Lung (tissue), 12 donors: ENCODE results near the gene MYO1A. TPM values are rescaled to one million over a fixed set of nuclear protein-coding genes. Genes with fewer than 3 reads are reported as not detected.

Experiments
- ATAC-seq: fragments of 200-7000 bp; cut with Tn5 transposase; one replicate; pipeline ENCODE4 v1.9.1; 2020; ENCODE audit warnings: moderate number of reproducible peaks; ENCODE audit not compliant: insufficient read depth, low FRiP score
- DNase-seq, 3 donors: peaks; one replicate each; pipeline ENCODE4 v3.0.0-alpha.2; 2013 to 2017
- H3K27ac ChIP-seq, 2 donors: one replicate each; pipeline ENCODE4 v1.5.1; 2013; ENCODE audit warnings: mild to moderate bottlenecking in 2 of 2, moderate library complexity in 2 of 2, control low read depth in 1 of 2, inconsistent platforms in 1 of 2, low read depth in 1 of 2, low read length in 1 of 2
- H3K27me3 ChIP-seq, 3 donors: one replicate each; pipeline ENCODE4 v1.5.1; 2013; ENCODE audit warnings: low read length in 2 of 3; ENCODE audit not compliant: control insufficient read depth in 3 of 3, insufficient read depth in 3 of 3
- H3K36me3 ChIP-seq, 4 donors: one replicate each; pipeline ENCODE4 v1.5.1; 2013; ENCODE audit warnings: low read length in 4 of 4, mild to moderate bottlenecking in 1 of 4, moderate library complexity in 1 of 4; ENCODE audit not compliant: control insufficient read depth in 4 of 4, insufficient read depth in 4 of 4
- H3K4me1 ChIP-seq, 5 donors: one replicate each; pipeline ENCODE4 v1.5.1; 2013; ENCODE audit warnings: low read length in 5 of 5, mild to moderate bottlenecking in 2 of 5, moderate library complexity in 1 of 5; ENCODE audit not compliant: control insufficient read depth in 5 of 5, insufficient read depth in 5 of 5
- H3K4me3 ChIP-seq: one replicate; pipeline ENCODE4 v1.5.1; 2013; ENCODE audit warnings: mild to moderate bottlenecking, control low read depth, moderate library complexity
- H3K9ac ChIP-seq, 2 donors: one replicate each; pipeline ENCODE4 v1.5.1; 2013; ENCODE audit warnings: low read length in 2 of 2, control low read depth in 1 of 2; ENCODE audit not compliant: insufficient read depth in 1 of 2
- H3K9me3 ChIP-seq, 4 donors: one replicate each; pipeline ENCODE4 v1.5.1; 2013; ENCODE audit warnings: low read length in 3 of 4, mild to moderate bottlenecking in 1 of 4, moderate library complexity in 1 of 4; ENCODE audit not compliant: control insufficient read depth in 4 of 4, insufficient read depth in 3 of 4
- WGBS, 2 donors: extraction: QIAGEN DNeasy Blood & Tissue Kit; methylation state at CpG; one replicate each; pipeline ENCODE4 v1.1.7; 2013; 5-methylcytosine and 5-hydroxymethylcytosine counted together
- polyA plus RNA-seq, 2 donors: library from polyadenylated mRNA; stranded (reverse); fragments of 200-250 nt; gene quantifications; one replicate each; pipeline ENCODE4 v1.2.1, GENCODE V29; 2013
- total RNA-seq, 2 donors: library from RNA; depleted of rRNA in 1 of 2; stranded (reverse); fragments of >200 nt in 1 of 2; gene quantifications; one replicate each; pipeline ENCODE4 v1.2.1, GENCODE V29; 2014 to 2021
- TF ChIP-seq, protein P1 (sequence below): IDR thresholded peaks from 2 replicates; pipeline ENCODE4 v1.5.1; 2012; ENCODE audit warnings: mild to moderate bottlenecking; ENCODE audit errors: control extremely low read depth, extremely low read depth
- donor health status: control.
- donor health status: control.
- donor health status: Bipolar disorder and iron deficiency.
- donor health status: healthy.
- donor health status: DM: yes; HTN: yes; CAD: no.

MYO1A gene
- total and polyA plus RNA-seq, 4 donors, result 0.09 to 0.67 (median 0.20) TPM

GRCh38 chr12:57090490-57090889 lies 40.6 kb upstream of the MYO1A start:
- DNase-seq, result no peak
- no peak for ATAC-seq
- H3K4me1 ChIP-seq, result peaks cover 0 to 60% (median 21%) of the 10 kb centered on the region in 5 donors
- no peaks in the 10 kb centered on the region for H3K27me3 ChIP-seq
- WGBS, 2 donors, result 44 to 77% methylated on average over 6 of the region's 6 CpGs
- H3K36me3 ChIP-seq, result peaks cover 11 to 38% (median 25%) of the 10 kb centered on the region in 4 donors
- TF ChIP-seq, protein P1, sequence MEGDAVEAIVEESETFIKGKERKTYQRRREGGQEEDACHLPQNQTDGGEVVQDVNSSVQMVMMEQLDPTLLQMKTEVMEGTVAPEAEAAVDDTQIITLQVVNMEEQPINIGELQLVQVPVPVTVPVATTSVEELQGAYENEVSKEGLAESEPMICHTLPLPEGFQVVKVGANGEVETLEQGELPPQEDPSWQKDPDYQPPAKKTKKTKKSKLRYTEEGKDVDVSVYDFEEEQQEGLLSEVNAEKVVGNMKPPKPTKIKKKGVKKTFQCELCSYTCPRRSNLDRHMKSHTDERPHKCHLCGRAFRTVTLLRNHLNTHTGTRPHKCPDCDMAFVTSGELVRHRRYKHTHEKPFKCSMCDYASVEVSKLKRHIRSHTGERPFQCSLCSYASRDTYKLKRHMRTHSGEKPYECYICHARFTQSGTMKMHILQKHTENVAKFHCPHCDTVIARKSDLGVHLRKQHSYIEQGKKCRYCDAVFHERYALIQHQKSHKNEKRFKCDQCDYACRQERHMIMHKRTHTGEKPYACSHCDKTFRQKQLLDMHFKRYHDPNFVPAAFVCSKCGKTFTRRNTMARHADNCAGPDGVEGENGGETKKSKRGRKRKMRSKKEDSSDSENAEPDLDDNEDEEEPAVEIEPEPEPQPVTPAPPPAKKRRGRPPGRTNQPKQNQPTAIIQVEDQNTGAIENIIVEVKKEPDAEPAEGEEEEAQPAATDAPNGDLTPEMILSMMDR, result no peak
- peak overlapping the region; percentile 5 for H3K4me3 ChIP-seq
- H3K9me3 ChIP-seq, result no peaks in the 10 kb centered on the region
- H3K9ac ChIP-seq, result peak overlapping the region in 1 of 2 donors; percentile 81
- peak overlapping the region in 1 of 2 donors; percentile 54 for H3K27ac ChIP-seq

- H3K9ac ChIP-seq, result no peak overlapping the region
- H3K27me3 ChIP-seq, result no peaks in the 10 kb centered on the region
- TF ChIP-seq, protein P1, result no peak
- peak overlapping the region; percentile 80 for H3K4me3 ChIP-seq
- DNase-seq (peak; percentile 78 to 86 (median 81)), ATAC-seq (no peak)
- H3K27ac ChIP-seq, result peak overlapping the region; percentile 92
- H3K9me3 ChIP-seq, result no peaks in the 10 kb centered on the region
- peaks cover 0 to 64% (median 20%) of the 10 kb centered on the region in 5 donors for H3K4me1 ChIP-seq
- peaks cover 6 to 30% (median 18%) of the 10 kb centered on the region in 4 donors for H3K36me3 ChIP-seq
- WGBS, 2 donors, result 0 to 1% methylated on average over 44 to 45 of the region's 45 CpGs
These were observed 39.6 kb upstream of the MYO1A start for GRCh38 chr12:57089271-57090245.

- TF ChIP-seq, protein P1, result no peak
- peak within 1 kb of the TSS; percentile 58 to 78 for H3K9ac ChIP-seq
- ATAC-seq, result peak; percentile 70
- WGBS, 2 donors, result 0 to 1% methylated on average over 63 to 91 of the region's 91 CpGs
- no peaks in the 10 kb centered on the region for H3K9me3 ChIP-seq
- no peaks in the 10 kb centered on the region for H3K27me3 ChIP-seq
- H3K27ac ChIP-seq, result peak within 1 kb of the TSS; percentile 99
- H3K36me3 ChIP-seq, result peaks cover 6 to 26% (median 13%) of the 10 kb centered on the region in 4 donors
- peak within 1 kb of the TSS; percentile 80 for H3K4me3 ChIP-seq
- H3K4me1 ChIP-seq, result peaks cover 0 to 57% (median 16%) of the 10 kb centered on the region in 5 donors
- peak; percentile 98 to 99 (median 99) for DNase-seq
These were observed 38.7 kb upstream of the MYO1A start, which contains the start of gene NAB2 for GRCh38 chr12:57088354-57089270. NAB2 (plus strand) TSS chr12:57089114; CDS start chr12:57089272, 158 bp downstream.
